ENCODE data around the gene HOXC10. TPM values are rescaled to one million over a fixed set of nuclear protein-coding genes. Genes with fewer than 3 reads are reported as not detected.
A peak's percentile ranks its signal among the peaks of the same experiment; 100 is the strongest.

HOXC10 gene
- not detected for total RNA-seq
- not detected for polyA plus RNA-seq
- long read RNA-seq, donor 1, result 0 reads
- long read RNA-seq, donor 2, result 0 reads
- long read RNA-seq, donor 3, result 0 reads
- long read RNA-seq, donor 4, result 0 reads

DNA sequence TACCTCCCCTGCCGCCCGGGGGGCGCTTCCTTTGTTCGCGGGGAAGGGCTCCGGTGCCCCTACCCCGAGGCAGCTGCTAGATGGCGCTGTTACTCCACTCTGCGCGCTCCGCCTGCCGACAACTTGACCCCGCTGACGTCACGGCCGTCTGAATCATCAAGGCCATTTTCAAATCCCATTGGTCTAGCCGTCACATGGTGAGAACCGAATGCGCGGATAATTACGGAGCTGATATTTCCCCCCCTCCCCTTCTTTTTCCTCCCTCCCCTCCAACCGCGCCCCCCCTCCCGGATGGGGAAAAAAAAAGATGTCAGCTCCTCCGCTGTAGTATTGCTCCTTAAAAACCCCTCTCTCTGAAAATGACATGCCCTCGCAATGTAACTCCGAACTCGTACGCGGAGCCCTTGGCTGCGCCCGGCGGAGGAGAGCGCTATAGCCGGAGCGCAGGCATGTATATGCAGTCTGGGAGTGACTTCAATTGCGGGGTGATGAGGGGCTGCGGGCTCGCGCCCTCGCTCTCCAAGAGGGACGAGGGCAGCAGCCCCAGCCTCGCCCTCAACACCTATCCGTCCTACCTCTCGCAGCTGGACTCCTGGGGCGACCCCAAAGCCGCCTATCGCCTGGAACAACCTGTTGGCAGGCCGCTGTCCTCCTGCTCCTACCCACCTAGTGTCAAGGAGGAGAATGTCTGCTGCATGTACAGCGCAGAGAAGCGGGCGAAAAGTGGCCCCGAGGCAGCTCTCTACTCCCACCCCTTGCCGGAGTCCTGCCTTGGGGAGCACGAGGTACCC, at the start of gene HOXC10:
Gene HOXC10, plus strand, starts transcription at position 246 of the 791 bp plus-strand sequence. Its CDS starts 114 bp downstream, at position 360.
- 5% methylated on average over 55 of the region's 55 CpGs for WGBS
- no peak within 1 kb of the TSS for H3K27ac ChIP-seq (ENCODE audit: low read length)

DNA sequence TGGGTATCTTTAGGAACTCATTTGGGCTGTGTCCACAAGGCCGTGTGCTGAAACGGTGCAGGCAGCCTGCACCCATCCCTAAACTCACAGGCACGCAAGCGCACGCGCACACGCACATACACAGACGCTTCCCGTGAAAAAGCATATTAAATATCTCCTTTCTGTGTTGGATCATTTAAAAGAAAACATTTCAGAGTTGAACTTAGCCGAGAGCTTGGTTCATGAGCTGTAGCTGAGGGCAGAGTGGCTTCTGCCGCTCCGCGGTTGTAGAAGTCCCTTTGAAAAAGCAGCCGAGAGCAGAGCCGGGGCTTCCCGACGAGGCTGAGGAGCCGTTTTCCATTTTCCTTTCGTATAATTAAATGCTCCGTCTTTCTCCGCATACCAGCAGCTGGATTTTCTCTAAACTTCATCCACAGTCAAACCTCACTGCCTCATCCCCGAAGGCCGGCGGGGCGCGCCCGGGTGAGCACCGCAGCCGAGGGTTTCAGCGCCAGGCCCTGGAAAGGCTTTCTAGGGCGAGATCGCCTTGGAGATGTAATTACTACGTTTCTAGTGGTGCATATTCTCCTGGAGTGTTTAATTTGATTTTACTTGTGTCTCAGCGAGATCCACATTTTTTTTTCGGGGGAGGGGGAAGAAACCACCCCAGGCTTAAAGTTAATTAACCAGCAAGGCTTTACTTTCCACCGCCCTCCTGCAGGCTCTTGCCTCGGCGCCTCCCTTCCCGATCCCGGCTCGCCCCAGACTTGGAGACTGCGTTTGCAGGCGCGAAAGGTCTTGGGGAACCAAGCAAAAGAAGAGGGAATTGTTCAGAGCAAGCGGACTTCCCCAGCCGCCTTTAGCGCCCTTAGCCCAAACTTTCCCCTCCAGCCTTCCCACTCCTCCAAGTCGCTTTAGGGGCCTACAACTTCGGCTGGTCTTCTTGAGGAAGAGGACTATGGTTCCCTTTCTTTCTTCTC, 49.3 kb upstream of the HOXC10 start:
- no peak overlapping the region for H3K27ac ChIP-seq (ENCODE audit: low read length)
- peaks cover 3% of the 10 kb centered on the region for H3K27me3 ChIP-seq (ENCODE audit: control insufficient read depth, insufficient read depth)
- 4% methylated on average over 49 of the region's 49 CpGs for WGBS
- DNase-seq (no peak), ATAC-seq (no peak)
- no peaks in the 10 kb centered on the region for H3K4me1 ChIP-seq (ENCODE audit: control insufficient read depth, insufficient read depth, low read length)
- intact Hi-C loops (cut with DNase I), result no loop called here
- H3K9me3 ChIP-seq (ENCODE audit: control insufficient read depth, low read length), result no peaks in the 10 kb centered on the region
- peak overlapping the region; percentile 29 for H3K4me3 ChIP-seq (ENCODE audit: low read length)

More for the DNA sequence above, at the start of gene HOXC10:
- peak; percentile 79 to 90 (median 84) for DNase-seq
- intact Hi-C loops (cut with DNase I), result no loop called here
- no peaks in the 10 kb centered on the region for H3K27me3 ChIP-seq (ENCODE audit: control insufficient read depth, insufficient read depth)
- peak; percentile 52 to 69 for ATAC-seq
- no peaks in the 10 kb centered on the region for H3K9me3 ChIP-seq (ENCODE audit: control insufficient read depth, low read length)
- no peaks in the 10 kb centered on the region for H3K4me1 ChIP-seq (ENCODE audit: control insufficient read depth, insufficient read depth, low read length)
- H3K4me3 ChIP-seq (ENCODE audit: low read length), result peak within 1 kb of the TSS; percentile 4

DNA sequence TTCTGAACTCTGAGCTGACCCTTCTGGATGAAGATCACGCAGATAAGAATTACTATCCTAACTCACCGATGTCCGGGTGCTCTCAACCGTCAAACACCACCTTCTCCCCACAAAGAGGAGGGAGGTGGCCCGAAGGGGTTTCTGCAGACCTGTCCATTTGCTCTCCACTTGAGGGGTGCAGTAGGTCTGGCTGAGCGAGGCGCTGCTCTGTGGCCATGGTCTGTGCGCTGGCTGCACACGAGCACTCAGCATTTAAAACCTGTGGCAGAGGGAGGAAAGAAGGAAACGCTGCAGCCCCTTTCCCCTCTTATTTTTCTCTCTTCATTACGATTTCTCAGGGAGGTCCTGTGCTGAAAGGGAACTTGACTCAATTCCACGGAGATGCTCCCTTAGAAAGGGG, 47.8 kb upstream of the HOXC10 start:
- DNase-seq (no peak), ATAC-seq (no peak)
- no peak overlapping the region for H3K4me3 ChIP-seq (ENCODE audit: low read length)
- no peaks in the 10 kb centered on the region for H3K4me1 ChIP-seq (ENCODE audit: control insufficient read depth, insufficient read depth, low read length)
- intact Hi-C loops (cut with DNase I), result no loop called here
- no peaks in the 10 kb centered on the region for H3K27me3 ChIP-seq (ENCODE audit: control insufficient read depth, insufficient read depth)
- H3K9me3 ChIP-seq (ENCODE audit: control insufficient read depth, low read length), result no peaks in the 10 kb centered on the region
- WGBS, result 10% methylated on average over 12 of the region's 12 CpGs
- H3K27ac ChIP-seq (ENCODE audit: low read length), result no peak overlapping the region

DNA sequence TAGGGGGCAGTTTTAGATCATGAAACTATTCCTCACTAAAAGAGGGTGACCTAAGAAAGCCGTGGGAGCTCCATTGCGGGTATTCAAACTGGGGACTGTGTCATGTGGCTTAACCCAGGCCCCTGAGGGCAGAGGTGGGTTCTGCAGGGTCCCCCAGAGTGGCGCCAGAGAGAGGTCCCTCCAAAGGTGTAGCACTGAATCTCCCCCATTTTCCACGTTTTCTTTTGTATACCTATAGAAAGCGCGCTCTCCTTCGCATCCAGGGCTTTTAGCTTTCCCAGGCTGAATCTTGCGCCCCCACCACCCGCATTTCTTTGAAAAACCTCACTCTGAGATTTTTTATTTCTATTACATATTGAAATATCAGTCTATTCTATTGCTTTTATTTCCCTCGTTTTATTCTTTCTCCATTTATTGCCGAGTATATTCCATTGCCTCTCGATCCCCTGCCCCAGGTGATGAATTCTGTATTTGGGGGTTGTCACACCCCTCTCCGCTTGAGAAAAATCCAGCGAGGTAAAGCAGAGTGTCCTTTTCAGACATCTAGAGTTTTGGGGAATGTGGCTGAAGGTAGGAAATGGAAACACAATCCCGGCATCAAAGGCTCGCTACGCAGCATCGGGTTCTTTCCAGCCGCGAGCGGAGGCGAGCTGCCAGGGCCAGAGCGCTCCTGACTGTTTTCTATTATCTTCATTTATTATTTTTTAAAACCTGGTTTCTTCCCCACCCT, 47.2 kb upstream of the HOXC10 start:
- H3K9me3 ChIP-seq (ENCODE audit: control insufficient read depth, low read length), result no peaks in the 10 kb centered on the region
- no peak overlapping the region for H3K27ac ChIP-seq (ENCODE audit: low read length)
- intact Hi-C loops (cut with DNase I), result no loop called here
- DNase-seq (no peak), ATAC-seq (no peak)
- H3K4me3 ChIP-seq (ENCODE audit: low read length), result no peak overlapping the region
- no peaks in the 10 kb centered on the region for H3K27me3 ChIP-seq (ENCODE audit: control insufficient read depth, insufficient read depth)
- WGBS, result 14% methylated on average over 23 of the region's 23 CpGs
- H3K4me1 ChIP-seq (ENCODE audit: control insufficient read depth, insufficient read depth, low read length), result no peaks in the 10 kb centered on the region

DNA sequence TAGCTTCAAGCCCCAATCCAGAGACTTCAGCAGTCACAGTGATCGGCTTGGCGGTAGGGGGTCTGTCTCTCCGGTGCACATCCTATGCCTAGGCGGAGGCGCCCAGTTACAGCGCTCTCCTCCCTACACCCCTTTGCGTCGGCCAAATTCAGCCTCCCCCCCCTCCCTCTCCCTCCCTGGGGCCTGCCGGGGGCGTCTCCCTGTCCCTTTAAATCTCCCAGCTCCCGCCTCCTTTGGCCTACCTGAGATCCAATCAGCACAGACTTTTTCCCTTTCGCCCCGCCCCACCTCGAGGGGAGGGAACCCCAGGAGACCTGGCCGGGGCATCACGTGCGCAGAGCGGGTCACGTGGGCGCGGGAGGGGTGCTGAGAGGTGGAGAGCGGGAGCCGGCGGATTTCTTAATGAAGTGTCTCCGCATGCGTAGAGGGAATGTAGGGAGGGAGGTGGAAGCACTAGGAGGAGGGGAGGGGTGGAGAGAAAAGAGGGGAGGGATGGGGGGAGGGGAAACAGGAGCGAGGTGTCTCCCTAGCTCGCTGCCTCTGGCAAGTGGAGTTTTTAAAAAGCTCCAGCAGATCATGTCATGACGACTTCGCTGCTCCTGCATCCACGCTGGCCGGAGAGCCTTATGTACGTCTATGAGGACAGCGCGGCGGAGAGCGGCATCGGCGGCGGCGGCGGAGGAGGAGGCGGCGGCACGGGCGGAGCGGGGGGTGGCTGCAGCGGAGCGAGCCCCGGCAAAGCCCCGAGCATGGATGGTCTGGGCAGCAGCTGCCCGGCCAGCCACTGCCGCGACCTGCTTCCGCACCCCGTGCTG, 46.4 kb upstream of the HOXC10 start, which contains the start of gene HOXC13:
Gene HOXC13, plus strand, starts transcription at position 506 of the 815 bp plus-strand sequence. Its CDS starts 76 bp downstream, at position 582.
- ATAC-seq, result peak in 1 of 2 donors; percentile 47
- Histone ChIP-seq H3K4me1 (ENCODE audit: control insufficient read depth, insufficient read depth, low read length) (no peaks in the 10 kb centered on the region), H3K27me3 (ENCODE audit: control insufficient read depth, insufficient read depth) (no peaks in the 10 kb centered on the region), H3K27ac (ENCODE audit: low read length) (no peak within 1 kb of the TSS), H3K9me3 (ENCODE audit: control insufficient read depth, low read length) (no peaks in the 10 kb centered on the region), H3K4me3 (ENCODE audit: low read length) (peak within 1 kb of the TSS; percentile 13)
- peak in 2 of 3 donors; percentile 38 to 65 for DNase-seq
- intact Hi-C loops (cut with DNase I), result no loop called here
- 3% methylated on average over 56 of the region's 56 CpGs for WGBS

DNA sequence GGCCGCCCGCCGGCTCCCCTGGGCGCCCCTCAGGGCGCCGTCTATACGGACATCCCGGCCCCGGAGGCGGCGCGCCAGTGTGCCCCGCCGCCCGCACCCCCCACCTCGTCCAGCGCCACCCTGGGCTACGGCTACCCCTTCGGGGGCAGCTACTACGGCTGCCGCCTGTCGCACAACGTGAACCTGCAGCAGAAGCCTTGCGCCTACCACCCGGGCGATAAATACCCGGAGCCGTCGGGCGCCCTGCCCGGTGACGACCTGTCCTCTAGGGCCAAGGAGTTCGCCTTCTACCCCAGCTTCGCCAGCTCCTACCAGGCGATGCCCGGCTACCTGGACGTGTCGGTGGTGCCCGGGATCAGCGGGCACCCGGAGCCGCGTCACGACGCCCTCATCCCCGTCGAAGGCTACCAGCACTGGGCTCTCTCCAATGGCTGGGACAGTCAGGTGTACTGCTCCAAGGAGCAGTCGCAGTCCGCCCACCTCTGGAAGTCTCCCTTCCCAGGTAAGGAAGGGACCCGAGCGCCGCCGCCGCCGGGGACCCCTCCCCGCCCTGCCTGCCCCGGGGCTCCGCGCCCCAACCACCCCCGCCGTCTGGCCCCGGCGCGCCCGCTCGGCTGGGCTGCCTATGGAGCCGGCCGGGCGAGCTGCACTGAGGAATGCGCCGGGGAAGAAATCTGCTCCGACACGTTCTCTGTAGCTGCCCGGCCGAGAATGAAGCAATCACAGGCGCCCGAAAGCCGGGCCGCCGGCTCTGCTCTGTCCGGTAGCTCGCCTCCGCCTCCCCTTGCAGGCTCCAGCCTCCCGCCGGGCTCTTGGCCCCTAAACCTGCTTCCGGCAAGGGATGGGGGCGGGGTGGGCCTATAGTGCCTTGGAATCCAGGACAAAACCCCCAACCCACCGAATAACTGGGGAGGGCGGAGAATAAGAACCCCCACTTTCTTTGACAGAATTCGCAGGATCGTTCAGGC, 45.5 kb upstream of the HOXC10 start:
- H3K9me3 ChIP-seq (ENCODE audit: control insufficient read depth, low read length), result no peaks in the 10 kb centered on the region
- intact Hi-C loops (cut with DNase I), result no loop called here
- 4% methylated on average over 91 of the region's 91 CpGs for WGBS
- H3K27ac ChIP-seq (ENCODE audit: low read length), result no peak overlapping the region
- no peak overlapping the region for H3K4me3 ChIP-seq (ENCODE audit: low read length)
- ATAC-seq (peak in 1 of 2 donors; percentile 31), DNase-seq (no peak)
- H3K27me3 ChIP-seq (ENCODE audit: control insufficient read depth, insufficient read depth), result no peaks in the 10 kb centered on the region
- H3K4me1 ChIP-seq (ENCODE audit: control insufficient read depth, insufficient read depth, low read length), result no peaks in the 10 kb centered on the region

DNA sequence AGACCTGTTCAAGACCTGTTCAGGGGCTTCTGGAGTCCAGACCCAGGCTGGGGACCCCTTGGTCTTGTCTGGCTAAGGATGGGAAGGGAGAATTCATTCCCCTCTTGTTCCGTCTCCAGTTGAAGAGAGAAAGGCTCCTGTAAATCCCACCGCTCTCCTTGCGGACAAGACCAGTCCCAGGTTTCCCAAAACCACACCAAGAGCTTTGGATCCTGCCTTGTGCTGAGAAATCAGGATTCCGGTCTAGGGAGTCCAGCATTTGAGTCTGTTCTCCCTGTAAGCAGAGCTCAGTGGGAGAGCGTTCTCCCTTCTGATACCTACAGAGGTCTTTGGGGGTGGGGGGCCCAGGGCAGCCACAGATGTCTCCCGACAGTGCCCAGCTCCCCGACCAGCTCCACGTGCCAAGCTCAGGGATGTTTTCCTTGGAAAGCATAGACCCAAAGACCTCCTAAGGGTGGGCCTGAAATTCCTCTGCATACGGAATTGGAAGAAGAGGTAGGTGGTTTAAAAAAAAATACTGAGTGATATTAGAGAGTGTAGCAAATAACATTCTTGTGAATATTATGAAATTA, 44.4 kb upstream of the HOXC10 start:
- DNase-seq, result no peak
- 6% methylated on average over 9 of the region's 9 CpGs for WGBS
- H3K9me3 ChIP-seq (ENCODE audit: control insufficient read depth, low read length), result no peaks in the 10 kb centered on the region
- no peak overlapping the region for H3K4me3 ChIP-seq (ENCODE audit: low read length)
- no peak for ATAC-seq
- intact Hi-C loops (cut with DNase I), result no loop called here
- no peaks in the 10 kb centered on the region for H3K27me3 ChIP-seq (ENCODE audit: control insufficient read depth, insufficient read depth)
- H3K27ac ChIP-seq (ENCODE audit: low read length), result no peak overlapping the region
- no peaks in the 10 kb centered on the region for H3K4me1 ChIP-seq (ENCODE audit: control insufficient read depth, insufficient read depth, low read length)

DNA sequence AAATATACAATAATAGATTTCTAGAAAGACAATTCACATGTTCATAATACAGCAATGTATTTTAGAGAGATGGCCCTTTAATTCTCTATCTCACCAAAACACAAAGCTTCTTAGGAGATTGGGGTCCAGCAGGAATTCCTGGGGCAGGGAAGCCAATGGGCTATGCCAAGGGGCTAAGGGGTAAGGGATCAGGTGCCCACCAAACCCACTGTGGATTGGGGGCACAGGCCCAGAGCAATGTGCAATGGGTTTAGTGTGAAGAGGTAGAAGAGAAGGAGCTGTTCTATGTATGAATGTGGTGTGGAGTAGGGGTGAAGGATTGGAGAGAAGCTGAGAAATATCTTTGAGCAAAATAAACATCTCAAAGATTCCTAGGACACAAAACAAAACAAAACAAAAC, 43.8 kb upstream of the HOXC10 start:
- no peak for DNase-seq
- Histone ChIP-seq H3K27me3 (ENCODE audit: control insufficient read depth, insufficient read depth) (peaks cover under 1% of the 10 kb centered on the region), H3K4me3 (ENCODE audit: low read length) (no peak overlapping the region), H3K4me1 (ENCODE audit: control insufficient read depth, insufficient read depth, low read length) (no peaks in the 10 kb centered on the region), H3K27ac (ENCODE audit: low read length) (no peak overlapping the region), H3K9me3 (ENCODE audit: control insufficient read depth, low read length) (no peaks in the 10 kb centered on the region)
- no peak for ATAC-seq
- intact Hi-C loops (cut with DNase I), result no loop called here

DNA sequence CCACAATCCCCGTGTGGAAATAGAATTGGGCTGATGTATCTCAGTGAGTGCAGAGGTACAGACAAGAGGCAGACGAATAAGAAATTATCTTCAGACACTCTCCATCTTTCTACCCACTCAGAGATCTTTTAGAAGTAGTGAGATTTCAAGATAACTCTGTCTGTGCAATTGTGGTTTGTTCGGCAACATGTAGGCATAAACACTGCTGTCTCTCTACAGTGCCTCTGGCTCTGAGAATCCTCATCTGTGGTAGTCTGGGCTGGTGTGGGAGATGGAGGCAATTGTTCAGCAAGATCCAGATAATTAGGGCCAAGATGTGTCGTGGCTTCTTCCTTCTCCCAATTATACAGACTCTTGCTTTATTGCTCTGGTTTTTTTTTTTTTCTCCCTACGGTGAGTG, 43.2 kb upstream of the HOXC10 start:
- H3K9me3 ChIP-seq (ENCODE audit: control insufficient read depth, low read length), result no peaks in the 10 kb centered on the region
- intact Hi-C loops (cut with DNase I), result no loop called here
- peaks cover 5% of the 10 kb centered on the region for H3K27me3 ChIP-seq (ENCODE audit: control insufficient read depth, insufficient read depth)
- no peak for DNase-seq
- H3K4me3 ChIP-seq (ENCODE audit: low read length), result no peak overlapping the region
- no peaks in the 10 kb centered on the region for H3K4me1 ChIP-seq (ENCODE audit: control insufficient read depth, insufficient read depth, low read length)
- no peak overlapping the region for H3K27ac ChIP-seq (ENCODE audit: low read length)
- 17% methylated on average over 5 of the region's 5 CpGs for WGBS
- ATAC-seq, result no peak
